ENCODE data around the gene DTHD1.

GRCh38 chr4:36278789-36279188, 2.6 kb upstream of the DTHD1 start:
- no peak for TF ChIP-seq CTCF (conservative IDR thresholded peaks at IDR 0.05 in 1 of 2, IDR thresholded peaks at IDR 0.05 in 1 of 2; ENCODE audit: low read depth in 1 of 2, low read length in 2 of 2)
- TF ChIP-seq EZH2 (IDR thresholded peaks at IDR 0.05; ENCODE audit: low read length, missing control alignments): no peak

Data from fibroblast of lung (primary cell).